ENCODE measurements around the gene ISG20L2. TPM values are rescaled to one million over a fixed set of nuclear protein-coding genes. Genes with fewer than 3 reads are reported as not detected.

Gene ISG20L2
- total RNA-seq, 5 donors from 2014 or later (not counting 1 experiment from before 2014, with no cell fraction given) = 35.3 to 63.7 (median 44.3) TPM

GRCh38 chr1:156727492-156727891 lies 1.1 kb downstream of the ISG20L2 start:
- peak overlapping the region; percentile 86 to 94 for H3K27ac Mint-ChIP-seq
- H3K4me1 ChIP-seq (ENCODE audit: control insufficient read depth in 1 of 2, extremely low read depth in 1 of 2, insufficient read depth in 2 of 2, low read length in 2 of 2) = peaks cover 26 to 52% of the 10 kb centered on the region in 2 experiments
- peaks cover 23 to 32% (median 30%) of the 10 kb centered on the region in 3 donors for H3K4me1 Mint-ChIP-seq
- H3K36me3 ChIP-seq (ENCODE audit: control insufficient read depth in 2 of 2, extremely low read depth in 1 of 2, insufficient read depth in 1 of 2, low read length in 1 of 2) = peaks cover 0 to 30% of the 10 kb centered on the region in 2 donors
- H3K9me3 ChIP-seq = no peaks in the 10 kb centered on the region
- no peaks in the 10 kb centered on the region for H3K27me3 Mint-ChIP-seq
- DNase-seq = no peak
- peak overlapping the region; percentile 100 for H3K27ac ChIP-seq (ENCODE audit: low read length)
- H3K36me3 Mint-ChIP-seq = peaks cover 17% of the 10 kb centered on the region
- ChIA-PET POLR2A (interaction anchor here (0.6 to 2.1 kb wide), 4 partner anchors 12 to 37 kb away, joined by 3 to 29 read pairs (median 6); partner anchors contain the start of genes HDGF (in 1 of the 2) and MRPL24 (in 1 of the 2)), CTCF (interaction anchor here (0.5 to 4.7 kb wide), 13 partner anchors 14 to 612 kb away, joined by 3 to 68 read pairs (median 16); partner anchors contain the start of genes CRABP2 (in 1 of the 2), HDGF (in 1 of the 2), MRPL24 (in 1 of the 2) and NTRK1 (in 1 of the 2))
- H3K27me3 ChIP-seq (replicated peaks in 1 of 2; ENCODE audit: control insufficient read depth in 2 of 2, extremely low read depth in 1 of 2, insufficient read depth in 2 of 2, low read length in 1 of 2) = no peaks in the 10 kb centered on the region
- no peak for ATAC-seq (replicated peaks in 1 of 4)
- WGBS (ENCODE audit: insufficient coverage) = 27% methylated on average over 3 of the region's 7 CpGs
- no peak overlapping the region for H3K4me3 Mint-ChIP-seq
- H3K9me3 Mint-ChIP-seq = no peaks in the 10 kb centered on the region
- H3K4me3 ChIP-seq (ENCODE audit: control insufficient read depth in 1 of 2, extremely low read depth in 1 of 2, low read length in 1 of 2) = peak overlapping the region; percentile 91 to 97

GRCh38 chr1:156726549-156727226 lies 1.9 kb downstream of the ISG20L2 start:
- Mint-ChIP-seq H3K27ac (no peak overlapping the region), H3K4me1 (peaks cover 23 to 32% (median 30%) of the 10 kb centered on the region in 3 donors), H3K4me3 (no peak overlapping the region), H3K36me3 (peaks cover 16% of the 10 kb centered on the region), H3K9me3 (no peaks in the 10 kb centered on the region), H3K27me3 (no peaks in the 10 kb centered on the region)
- H3K4me1 ChIP-seq (ENCODE audit: control insufficient read depth in 1 of 2, extremely low read depth in 1 of 2, insufficient read depth in 2 of 2, low read length in 2 of 2) = peaks cover 26 to 52% of the 10 kb centered on the region in 2 experiments
- H3K4me3 ChIP-seq (ENCODE audit: control insufficient read depth in 1 of 2, extremely low read depth in 1 of 2, low read length in 1 of 2) = peak overlapping the region; percentile 32 to 97
- CTCF ChIA-PET = interaction anchor here (0.5 to 4.7 kb wide), 30 partner anchors 9 to 1000 kb away, joined by 3 to 68 read pairs (median 6); partner anchors contain the start of genes CRABP2 (in 1 of the 2), HDGF (in 1 of the 2), MRPL24 (in 1 of the 2) and NES (in 1 of the 2)
- POLR2A ChIA-PET = interaction anchor here (0.6 to 1.2 kb wide), 3 partner anchors 36 to 49 kb away, joined by 3 to 5 read pairs (median 3); partner anchors contain the start of gene PRCC (in 1 of the 2)
- no peaks in the 10 kb centered on the region for H3K9me3 ChIP-seq
- ATAC-seq (replicated peaks in 1 of 4) (no peak), DNase-seq (peak in 20 of 35 experiments; percentile 23 to 73 (median 38))
- peak overlapping the region; percentile 100 for H3K27ac ChIP-seq (ENCODE audit: low read length)
- no peaks in the 10 kb centered on the region for H3K27me3 ChIP-seq (replicated peaks in 1 of 2; ENCODE audit: control insufficient read depth in 2 of 2, extremely low read depth in 1 of 2, insufficient read depth in 2 of 2, low read length in 1 of 2)
- 39% methylated on average over 7 of the region's 15 CpGs for WGBS (ENCODE audit: insufficient coverage)
- peaks cover under 1 to 34% of the 10 kb centered on the region in 2 donors for H3K36me3 ChIP-seq (ENCODE audit: control insufficient read depth in 2 of 2, extremely low read depth in 1 of 2, insufficient read depth in 1 of 2, low read length in 1 of 2)

- H3K4me3 Mint-ChIP-seq = no peak overlapping the region
- DNase-seq (peak; percentile 37 to 91 (median 72)), ATAC-seq (replicated peaks in 1 of 4) (peak in 3 of 4 experiments; percentile 10 to 36 (median 28))
- H3K4me1 Mint-ChIP-seq = peaks cover 23 to 32% (median 30%) of the 10 kb centered on the region in 3 donors
- Histone ChIP-seq H3K9me3 (no peaks in the 10 kb centered on the region), H3K27me3 (replicated peaks in 1 of 2; ENCODE audit: control insufficient read depth in 2 of 2, extremely low read depth in 1 of 2, insufficient read depth in 2 of 2, low read length in 1 of 2) (no peaks in the 10 kb centered on the region), H3K27ac (ENCODE audit: low read length) (no peak overlapping the region), H3K36me3 (ENCODE audit: control insufficient read depth in 2 of 2, extremely low read depth in 1 of 2, insufficient read depth in 1 of 2, low read length in 1 of 2) (peaks cover 4 to 43% of the 10 kb centered on the region in 2 donors), H3K4me3 (ENCODE audit: control insufficient read depth in 1 of 2, extremely low read depth in 1 of 2, low read length in 1 of 2) (peak overlapping the region; percentile 46 to 97), H3K4me1 (ENCODE audit: control insufficient read depth in 1 of 2, extremely low read depth in 1 of 2, insufficient read depth in 2 of 2, low read length in 2 of 2) (peaks cover 26 to 52% of the 10 kb centered on the region in 2 experiments)
- no peaks in the 10 kb centered on the region for H3K9me3 Mint-ChIP-seq
- H3K27me3 Mint-ChIP-seq = no peaks in the 10 kb centered on the region
- POLR2A ChIA-PET = interaction anchor here in 1 of 2 donors (0.6 to 1.2 kb wide), 4 partner anchors 15 to 42 kb away, joined by 3 to 17 read pairs (median 6); partner anchors contain the start of genes HDGF, MRPL24 and PRCC
- H3K27ac Mint-ChIP-seq = no peak overlapping the region
- H3K36me3 Mint-ChIP-seq = peaks cover 23% of the 10 kb centered on the region
- 14% methylated on average over 17 of the region's 18 CpGs for WGBS (ENCODE audit: insufficient coverage)
- CTCF ChIA-PET = interaction anchor here (0.5 to 4.7 kb wide), 31 partner anchors 9 to 164 kb away, joined by 3 to 68 read pairs (median 5); partner anchors contain the start of genes CRABP2 (in 1 of the 2), HDGF (in 1 of the 2), MRPL24 (in 1 of the 2) and NES (in 1 of the 2)
These were observed 2.8 kb downstream of the ISG20L2 start for GRCh38 chr1:156725683-156726280.

- no peak overlapping the region for H3K27ac Mint-ChIP-seq
- H3K27ac ChIP-seq (ENCODE audit: low read length) = no peak overlapping the region
- no peaks in the 10 kb centered on the region for H3K27me3 ChIP-seq (replicated peaks in 1 of 2; ENCODE audit: control insufficient read depth in 2 of 2, extremely low read depth in 1 of 2, insufficient read depth in 2 of 2, low read length in 1 of 2)
- H3K4me1 Mint-ChIP-seq = peaks cover 13 to 17% (median 16%) of the 10 kb centered on the region in 3 donors
- peaks cover 4 to 56% of the 10 kb centered on the region in 2 donors for H3K36me3 ChIP-seq (ENCODE audit: control insufficient read depth in 2 of 2, extremely low read depth in 1 of 2, insufficient read depth in 1 of 2, low read length in 1 of 2)
- peaks cover 12 to 26% of the 10 kb centered on the region in 2 experiments for H3K4me1 ChIP-seq (ENCODE audit: control insufficient read depth in 1 of 2, extremely low read depth in 1 of 2, insufficient read depth in 2 of 2, low read length in 2 of 2)
- H3K4me3 Mint-ChIP-seq = no peak overlapping the region
- DNase-seq (no peak), ATAC-seq (replicated peaks in 1 of 4) (no peak)
- 80% methylated on average over 1 of the region's 4 CpGs for whole genome bisulfite sequencing (ENCODE audit: insufficient coverage)
- H3K4me3 ChIP-seq (ENCODE audit: control insufficient read depth in 1 of 2, extremely low read depth in 1 of 2, low read length in 1 of 2) = no peak overlapping the region
- H3K9me3 Mint-ChIP-seq = no peaks in the 10 kb centered on the region
- H3K36me3 Mint-ChIP-seq = peaks cover 33% of the 10 kb centered on the region
- H3K9me3 ChIP-seq = no peaks in the 10 kb centered on the region
- ChIA-PET CTCF (interaction anchor here (0.6 to 0.9 kb wide), 2 partner anchors 32 to 60 kb away, joined by 4 to 5 read pairs; no protein-coding TSS in a partner anchor), POLR2A (no interaction called here)
- no peaks in the 10 kb centered on the region for H3K27me3 Mint-ChIP-seq
These were observed 7.0 kb downstream of the ISG20L2 start for GRCh38 chr1:156721535-156721934.

- ATAC-seq (replicated peaks in 1 of 4) (no peak), DNase-seq (no peak)
- no peak overlapping the region for H3K4me3 ChIP-seq (ENCODE audit: control insufficient read depth in 1 of 2, extremely low read depth in 1 of 2, low read length in 1 of 2)
- H3K9me3 ChIP-seq = no peaks in the 10 kb centered on the region
- peaks cover 4 to 56% of the 10 kb centered on the region in 2 donors for H3K36me3 ChIP-seq (ENCODE audit: control insufficient read depth in 2 of 2, extremely low read depth in 1 of 2, insufficient read depth in 1 of 2, low read length in 1 of 2)
- Mint-ChIP-seq H3K4me3 (no peak overlapping the region), H3K27ac (no peak overlapping the region), H3K27me3 (no peaks in the 10 kb centered on the region), H3K4me1 (peaks cover 13 to 17% (median 16%) of the 10 kb centered on the region in 3 donors), H3K9me3 (no peaks in the 10 kb centered on the region), H3K36me3 (peaks cover 35% of the 10 kb centered on the region)
- 95% methylated on average over 2 of the region's 2 CpGs for WGBS (ENCODE audit: insufficient coverage)
- ChIA-PET POLR2A (interaction anchor here in 1 of 2 donors (0.6 kb wide), 1 partner anchor 14 kb away, joined by 4 read pairs; no protein-coding TSS in a partner anchor), CTCF (interaction anchor here (0.6 to 0.9 kb wide), 4 partner anchors 31 to 60 kb away, joined by 3 to 6 read pairs (median 4); no protein-coding TSS in a partner anchor)
- H3K27me3 ChIP-seq (replicated peaks in 1 of 2; ENCODE audit: control insufficient read depth in 2 of 2, extremely low read depth in 1 of 2, insufficient read depth in 2 of 2, low read length in 1 of 2) = no peaks in the 10 kb centered on the region
- H3K4me1 ChIP-seq (ENCODE audit: control insufficient read depth in 1 of 2, extremely low read depth in 1 of 2, insufficient read depth in 2 of 2, low read length in 2 of 2) = peaks cover 10 to 22% of the 10 kb centered on the region in 2 experiments
- no peak overlapping the region for H3K27ac ChIP-seq (ENCODE audit: low read length)
These were observed 7.4 kb downstream of the ISG20L2 start for GRCh38 chr1:156721131-156721530.

- Mint-ChIP-seq H3K4me3 (no peak overlapping the region), H3K27ac (no peak overlapping the region), H3K4me1 (peaks cover 0 to 1% (median 0%) of the 10 kb centered on the region in 3 donors), H3K36me3 (peaks cover 31% of the 10 kb centered on the region), H3K9me3 (no peaks in the 10 kb centered on the region), H3K27me3 (no peaks in the 10 kb centered on the region)
- Histone ChIP-seq H3K4me3 (ENCODE audit: control insufficient read depth in 1 of 2, extremely low read depth in 1 of 2, low read length in 1 of 2) (no peak overlapping the region), H3K27me3 (replicated peaks in 1 of 2; ENCODE audit: control insufficient read depth in 2 of 2, extremely low read depth in 1 of 2, insufficient read depth in 2 of 2, low read length in 1 of 2) (no peaks in the 10 kb centered on the region), H3K9me3 (no peaks in the 10 kb centered on the region), H3K4me1 (ENCODE audit: control insufficient read depth in 1 of 2, extremely low read depth in 1 of 2, insufficient read depth in 2 of 2, low read length in 2 of 2) (no peaks in the 10 kb centered on the region), H3K27ac (ENCODE audit: low read length) (no peak overlapping the region), H3K36me3 (ENCODE audit: control insufficient read depth in 2 of 2, extremely low read depth in 1 of 2, insufficient read depth in 1 of 2, low read length in 1 of 2) (peaks cover 4 to 27% of the 10 kb centered on the region in 2 donors)
- DNase-seq = no peak
- WGBS (ENCODE audit: insufficient coverage) = 100% methylated on average over 1 of the region's 4 CpGs
- CTCF ChIA-PET = interaction anchor here (0.6 to 1.9 kb wide), 3 partner anchors 9 to 18 kb away, joined by 3 to 6 read pairs (median 3); no protein-coding TSS in a partner anchor
- ATAC-seq (replicated peaks in 1 of 4) = no peak
- POLR2A ChIA-PET = no interaction called here
These were observed 11.2 kb downstream of the ISG20L2 start for GRCh38 chr1:156717351-156717750.

Measured in T-cell (primary cell).